A549 (cell line): ENCODE data around the gene AJAP1. TPM values are rescaled to one million over a fixed set of nuclear protein-coding genes. Genes with fewer than 3 reads are reported as not detected.

Experiments used
- ATAC-seq, 2 experiments: fragments of 200-7000 bp in 1 of 2; fragments of >200 bp in 1 of 2; cut with Nextera tagmentation in 1 of 2; cut with Tn5 transposase in 1 of 2; 3 replicates each; pipeline versions ENCODE4 v1.8.0 to v1.9.1; 2018 to 2020; ENCODE audit warnings: mild to moderate bottlenecking in 1 of 2, moderate library complexity in 1 of 2
- CTCF ChIA-PET: fragments of 300-600 bp; sonication (Branson Sonifier 250); formaldehyde crosslinking; extraction: SDS; loops from one replicate; lab custom pipeline; 2021; ENCODE audit warnings: antibody characterized with exemption, inconsistent platforms; lab: Yijun Ruan, JAX
- POLR2A ChIA-PET: fragments of 350-600 bp; formaldehyde crosslinking; extraction: SDS; loops from one replicate; lab custom pipeline; 2021; ENCODE audit warnings: antibody characterized with exemption, inconsistent platforms; lab: Yijun Ruan, JAX
- DNase-seq, 2 experiments: peaks; one replicate each; pipeline versions ENCODE4 v3.0.0 to v3.0.0-alpha.2; 2011 to 2016; ENCODE audit warnings: low read depth in 1 of 2, low spot score in 1 of 2
- FAIRE-seq: peaks from 2 replicates; lab custom pipeline; 2011; peaks lifted over from hg19 to GRCh38; lab: Jason Lieb, UNC
- H3K27ac ChIP-seq, 2 experiments: fragments of >200 bp; sonication (Bioruptor Twin); formaldehyde crosslinking; 3 replicates each; pipeline ENCODE4 v1.5.1; 2016 to 2017
- H3K4me1 ChIP-seq: fragments of >200 bp; sonication (Bioruptor Twin); formaldehyde crosslinking; 3 replicates; pipeline ENCODE4 v1.6.1; 2016
- H3K4me2 ChIP-seq: fragments of >200 bp; sonication (Bioruptor Twin); formaldehyde crosslinking; 3 replicates; pipeline ENCODE4 v1.6.1; 2016
- H3K4me3 ChIP-seq: fragments of >200 bp; sonication (Bioruptor Twin); formaldehyde crosslinking; 3 replicates; pipeline ENCODE4 v1.5.1; 2016
- H3K9me3 ChIP-seq: fragments of >200 bp; sonication (Bioruptor Twin); formaldehyde crosslinking; 3 replicates; pipeline ENCODE4 v1.6.1; 2016
- BHLHE40 ChIP-seq: IDR thresholded peaks from 2 replicates; pipeline ENCODE4 v1.6.1; 2012; ENCODE audit warnings: low read depth, low read length, inconsistent platforms
- CBX2 ChIP-seq: fragments of 200-600 bp; sonication (generic); IDR thresholded peaks from 2 replicates; pipeline ENCODE4 v1.6.1; 2016; ENCODE audit warnings: low read depth, mild to moderate bottlenecking, borderline replicate concordance
- CBX8 ChIP-seq: fragments of 200-600 bp; sonication (generic); IDR thresholded peaks from 2 replicates; pipeline ENCODE4 v1.6.1; 2016
- CEBPB ChIP-seq, 2 experiments: fragments of >200 bp in 1 of 2; sonication (Bioruptor Twin) in 1 of 2; formaldehyde crosslinking in 1 of 2; IDR thresholded peaks; 2 replicates each; pipeline ENCODE4 v1.6.1; 2012 to 2016
- CHD4 ChIP-seq: fragments of 200-600 bp; sonication (generic); IDR thresholded peaks from 2 replicates; pipeline ENCODE4 v1.6.1; 2016; ENCODE audit warnings: antibody characterized with exemption, mild to moderate bottlenecking, borderline replicate concordance
- EHMT2 ChIP-seq: fragments of 200-600 bp; sonication (generic); IDR thresholded peaks from 2 replicates; pipeline ENCODE4 v1.6.1; 2016; ENCODE audit warnings: antibody characterized with exemption, low read depth, mild to moderate bottlenecking, moderate library complexity
- ELK1 ChIP-seq: fragments of 150-350 bp; IDR thresholded peaks from 2 replicates; pipeline ENCODE4 v1.6.1; 2014; ENCODE audit warnings: low read depth, mild to moderate bottlenecking, low read length
- FOSL2 ChIP-seq, 2 experiments: fragments of 450-650 bp in 1 of 2; fragments of >200 bp in 1 of 2; sonication (Bioruptor Twin) in 1 of 2; formaldehyde crosslinking; IDR thresholded peaks; 2 replicates each; pipeline versions ENCODE4 v1.5.0 to v1.6.1; 2016 to 2020; ENCODE audit warnings: mild to moderate bottlenecking in 1 of 2, moderate library complexity in 1 of 2
- HDAC2 ChIP-seq: fragments of 200-600 bp; sonication (generic); IDR thresholded peaks from 2 replicates; pipeline ENCODE4 v1.6.1; 2016
- HOXA7 ChIP-seq: fragments of 250-450 bp; sonication (Bioruptor Pico); IDR thresholded peaks from 2 replicates; pipeline ENCODE4 v1.5.0; 2020; ENCODE audit warnings: mild to moderate bottlenecking, moderate library complexity
- KDM1A ChIP-seq: fragments of 200-600 bp; sonication (generic); IDR thresholded peaks from 2 replicates; pipeline ENCODE4 v1.6.1; 2016; ENCODE audit warnings: low read depth, mild to moderate bottlenecking
- MAFK ChIP-seq: fragments of 450-650 bp; IDR thresholded peaks from 2 replicates; pipeline ENCODE4 v1.6.1; 2014; ENCODE audit not compliant: partially characterized antibody
- NR3C1 ChIP-seq: fragments of >200 bp; sonication (Bioruptor Twin); formaldehyde crosslinking; IDR thresholded peaks from 3 replicates; pipeline ENCODE4 v1.6.1; 2017
- POLR2A ChIP-seq: IDR thresholded peaks from 2 replicates; pipeline ENCODE4 v1.6.1; 2012; ENCODE audit warnings: mild to moderate bottlenecking, low read length
- RAD21 ChIP-seq, 2 experiments: fragments of >200 bp in 1 of 2; sonication (Bioruptor Twin) in 1 of 2; formaldehyde crosslinking in 1 of 2; IDR thresholded peaks in 1 of 2; conservative IDR thresholded peaks in 1 of 2; 2 replicates in 1 of 2; 3 replicates in 1 of 2; pipeline ENCODE4 v1.6.1; 2012 to 2018; ENCODE audit warnings: inconsistent platforms in 1 of 2
- RARB ChIP-seq: fragments of 250-450 bp; sonication (Bioruptor Pico); IDR thresholded peaks from 2 replicates; pipeline ENCODE4 v1.8.0; 2021; ENCODE audit warnings: mild to moderate bottlenecking, moderate library complexity
- REST ChIP-seq: fragments of 200-600 bp; sonication (generic); IDR thresholded peaks from 2 replicates; pipeline ENCODE4 v1.6.1; 2016; ENCODE audit warnings: antibody characterized with exemption, mild to moderate bottlenecking, moderate library complexity
- RFX5 ChIP-seq: fragments of 450-650 bp; IDR thresholded peaks from 2 replicates; pipeline ENCODE4 v1.7.1; 2014; ENCODE audit warnings: antibody characterized with exemption, mild to moderate bottlenecking, moderate library complexity
- RNF2 ChIP-seq: fragments of 200-600 bp; sonication (generic); IDR thresholded peaks from 2 replicates; pipeline ENCODE4 v1.6.1; 2016; ENCODE audit warnings: low read depth, mild to moderate bottlenecking, antibody characterized with exemption, moderate library complexity, borderline replicate concordance
- SMC3 ChIP-seq: fragments of >200 bp; sonication (Bioruptor Twin); formaldehyde crosslinking; IDR thresholded peaks from 3 replicates; pipeline ENCODE4 v1.6.1; 2018; ENCODE audit warnings: inconsistent platforms
- TP53 ChIP-seq: fragments of 250-450 bp; sonication (Bioruptor Pico); IDR thresholded peaks from 2 replicates; pipeline ENCODE4 v1.5.0; 2021; ENCODE audit warnings: mild to moderate bottlenecking, moderate library complexity
- USF2 ChIP-seq: fragments of 450-650 bp; IDR thresholded peaks from 2 replicates; pipeline ENCODE4 v1.6.1; 2014; ENCODE audit warnings: antibody characterized with exemption
- ZC3H11A ChIP-seq: fragments of 450-650 bp; IDR thresholded peaks from 2 replicates; pipeline ENCODE4 v1.6.1; 2014; ENCODE audit warnings: antibody characterized with exemption, mild to moderate bottlenecking
- ZNF302 ChIP-seq: fragments of 250-450 bp; sonication (Bioruptor Pico); IDR thresholded peaks from 2 replicates; pipeline ENCODE4 v1.9.0; 2021; ENCODE audit warnings: inconsistent platforms, mild to moderate bottlenecking, moderate library complexity
- WGBS: methylation state at CpG from one replicate; pipeline ENCODE4 v1.1.6; 2017; ENCODE audit errors: missing lambda C conversion rate; 5-methylcytosine and 5-hydroxymethylcytosine counted together
- polyA plus RNA-seq, 4 experiments: library from polyadenylated mRNA; depleted of rRNA in 3 of 4; stranded (reverse); fragments of >200 nt; fragmentation: RNase III in 1 of 4; extraction: RNeasy Plus Mini Kit Qiagen cat#74134 plus additional on column Dnase treatment in 1 of 4; gene quantifications; 2 replicates in 3 of 4; 3 replicates in 1 of 4; pipeline ENCODE4 v1.2.3, GENCODE V29; 2011 to 2017
- TF ChIP-seq, protein P1 (sequence below): IDR thresholded peaks from 2 replicates; pipeline ENCODE4 v1.6.1; 2012; ENCODE audit warnings: low read depth, borderline replicate concordance

AJAP1 gene
- polyA plus RNA-seq, 2 of the 4 experiments (the other 2 are of a cell fraction), result not detected

GRCh38 chr1:4729090-4729471 is 74.7 kb downstream of the AJAP1 start (continued):
- TF ChIP-seq REST, result no peak
- TF ChIP-seq CEBPB (IDR thresholded peaks at IDR 0.05), result no peak

DNA sequence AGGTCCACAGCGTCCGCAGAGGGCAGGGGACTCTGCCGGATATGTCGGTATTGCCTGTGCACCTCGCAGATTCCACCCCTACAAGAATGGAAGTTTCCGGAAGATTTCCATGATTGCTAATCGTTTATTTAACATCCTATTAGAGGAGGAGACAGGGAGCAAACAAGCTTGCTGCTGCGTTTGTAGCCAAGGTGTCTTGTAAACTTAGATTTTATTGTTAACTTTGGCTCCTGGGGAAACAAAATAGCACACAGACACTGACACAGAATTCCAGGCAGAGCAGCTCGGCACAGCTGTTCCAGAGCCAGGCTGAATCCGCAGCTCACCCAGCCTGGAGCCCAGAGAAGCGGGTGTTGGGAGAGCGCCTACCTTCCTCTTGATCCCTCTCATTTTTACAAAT is 75.7 kb downstream of the AJAP1 start:
- CTCF ChIA-PET, result no interaction called here
- no peak for ATAC-seq
- Histone ChIP-seq H3K4me2 (no peak overlapping the region), H3K4me3 (no peak overlapping the region), H3K9me3 (no peaks in the 10 kb centered on the region), H3K27ac (no peak overlapping the region), H3K4me1 (no peaks in the 10 kb centered on the region)
- POLR2A ChIA-PET, result no interaction called here
- DNase-seq, result no peak
- TF ChIP-seq HDAC2 (no peak), RFX5 (no peak), RARB (CRISPR knock-in tag) (no peak), EHMT2 (no peak), ZC3H11A (no peak), NR3C1 (no peak), MAFK (no peak), HOXA7 (CRISPR knock-in tag) (no peak), ZNF302 (no peak), SMC3 (no peak), USF2 (no peak), RAD21 (conservative IDR thresholded peaks at IDR 0.05 in 1 of 2, IDR thresholded peaks at IDR 0.05 in 1 of 2) (no peak), BHLHE40 (no peak), POLR2A (no peak), CBX2 (no peak)
- TF ChIP-seq, protein P1, sequence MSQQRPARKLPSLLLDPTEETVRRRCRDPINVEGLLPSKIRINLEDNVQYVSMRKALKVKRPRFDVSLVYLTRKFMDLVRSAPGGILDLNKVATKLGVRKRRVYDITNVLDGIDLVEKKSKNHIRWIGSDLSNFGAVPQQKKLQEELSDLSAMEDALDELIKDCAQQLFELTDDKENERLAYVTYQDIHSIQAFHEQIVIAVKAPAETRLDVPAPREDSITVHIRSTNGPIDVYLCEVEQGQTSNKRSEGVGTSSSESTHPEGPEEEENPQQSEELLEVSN, result no peak
- no peak for FAIRE-seq
- 53% methylated on average over 8 of the region's 12 CpGs for WGBS

DNA sequence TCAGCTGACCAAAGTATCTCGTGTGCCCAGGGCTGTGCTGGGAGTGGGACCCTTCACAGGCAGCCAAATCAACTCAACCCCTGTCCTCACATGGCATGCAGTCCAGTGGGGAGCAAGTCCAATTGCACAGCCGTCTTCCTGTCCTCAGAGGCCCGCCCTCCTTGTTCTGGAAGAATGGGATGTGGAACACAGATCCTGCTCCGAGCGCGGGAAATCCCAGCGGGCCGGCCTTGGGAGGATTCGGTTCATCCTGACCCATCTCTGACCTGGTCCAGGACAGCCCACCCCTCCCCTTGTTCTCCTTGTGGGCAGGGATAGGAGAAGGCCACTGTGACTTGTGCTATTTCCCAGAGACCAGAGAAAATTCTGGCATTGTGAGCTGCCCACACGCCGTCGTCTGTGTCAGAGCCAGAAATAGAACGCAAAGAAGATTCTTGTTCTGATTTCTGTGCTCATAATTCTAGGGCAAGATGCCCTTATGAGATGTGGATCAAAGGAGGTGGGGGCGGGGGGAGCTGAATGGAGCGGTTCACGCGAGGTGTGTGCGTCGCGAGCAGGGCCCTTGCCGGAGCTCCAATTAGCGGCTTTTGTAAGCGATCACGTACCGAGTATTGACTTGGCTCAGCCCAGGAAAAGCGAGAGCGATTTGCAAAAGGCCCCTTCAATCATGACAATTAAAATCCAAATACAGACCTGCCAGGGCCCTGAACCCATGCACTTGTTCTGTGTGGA is 79.2 kb downstream of the AJAP1 start:
- FAIRE-seq (no peak), DNase-seq (no peak), ATAC-seq (no peak)
- TF ChIP-seq CBX8, result no peak
- no peak for TF ChIP-seq EHMT2
- no peak for TF ChIP-seq BHLHE40
- no peak for TF ChIP-seq FOSL2 (IDR thresholded peaks at IDR 0.05)
- no peak for TF ChIP-seq FOSL2 (CRISPR knock-in tag; IDR thresholded peaks at IDR 0.05)
- no peak for TF ChIP-seq ELK1
- no peak for TF ChIP-seq CHD4
- no peak for TF ChIP-seq RARB (CRISPR knock-in tag)
- TF ChIP-seq TP53 (CRISPR knock-in tag), result no peak
- no peak for TF ChIP-seq KDM1A
- no peak for TF ChIP-seq RNF2
- no peak for TF ChIP-seq HDAC2
- no peak for TF ChIP-seq USF2
- 62% methylated on average over 18 of the region's 27 CpGs for WGBS
- Histone ChIP-seq H3K4me2 (no peak overlapping the region), H3K27ac (no peak overlapping the region), H3K4me1 (no peaks in the 10 kb centered on the region), H3K9me3 (no peaks in the 10 kb centered on the region), H3K4me3 (no peak overlapping the region)
- ChIA-PET CTCF (no interaction called here), POLR2A (no interaction called here)
